Colonic mucosa (tissue), 4 donors: Measurements from ENCODE around the gene NCOA3. TPM values are rescaled to one million over a fixed set of nuclear protein-coding genes. Genes with fewer than 3 reads are reported as not detected.
"Not testable (repeated sequence)": the region's sequence is repeated elsewhere in the genome, so short reads cannot be mapped to it uniquely, and the experiment has no call there.

Experiments
- DNase-seq: peaks from one replicate; pipeline ENCODE4 v3.0.0-alpha.2; 2020
- H3K27ac ChIP-seq: fragments of 200-600 bp; one replicate; pipeline ENCODE4 v1.8.0; 2021
- H3K27me3 ChIP-seq: fragments of 200-600 bp; one replicate; pipeline ENCODE4 v1.8.0; 2021
- H3K36me3 ChIP-seq: fragments of 200-600 bp; one replicate; pipeline ENCODE4 v1.8.0; 2021
- H3K4me1 ChIP-seq: fragments of 200-600 bp; one replicate; pipeline ENCODE4 v1.8.0; 2021; ENCODE audit warnings: mild to moderate bottlenecking
- H3K4me3 ChIP-seq: fragments of 200-600 bp; one replicate; pipeline ENCODE4 v1.8.0; 2021
- H3K9ac ChIP-seq, 2 donors: one replicate each; pipeline ENCODE4 v1.7.0; 2013; ENCODE audit warnings: control low read depth in 2 of 2, low read depth in 2 of 2, low read length in 2 of 2
- H3K9me3 ChIP-seq: fragments of 200-600 bp; one replicate; pipeline ENCODE4 v1.8.0; 2021
- CTCF ChIP-seq: fragments of 200-600 bp; IDR thresholded peaks from one replicate; pipeline ENCODE4 v1.8.0; 2022; ENCODE audit warnings: antibody characterized with exemption, mild to moderate bottlenecking
- intact Hi-C: fragments of 100-400 bp; cut with DNase I; formaldehyde crosslinking; loops from one replicate; pipeline ENCODE4 v1.14.1; 2022
- total RNA-seq, 2 donors: library from RNA; stranded (reverse); fragmentation: NEBNext Ultra II Directional in 1 of 2; extraction: Animal tissue kit (Norgen Biotek cat#: 25700) in 1 of 2; gene quantifications; one replicate each; pipeline ENCODE4 v1.2.1, GENCODE V29; 2021
- donor health status: healthy.
- donor health status: DM: no; HTN: no; CAD: no.
- donor health status: DM: no; HTN: no; CAD: no.

The NCOA3 gene
- total RNA-seq, 2 donors from 2014 or later: 17.1 to 24.2 TPM

DNA sequence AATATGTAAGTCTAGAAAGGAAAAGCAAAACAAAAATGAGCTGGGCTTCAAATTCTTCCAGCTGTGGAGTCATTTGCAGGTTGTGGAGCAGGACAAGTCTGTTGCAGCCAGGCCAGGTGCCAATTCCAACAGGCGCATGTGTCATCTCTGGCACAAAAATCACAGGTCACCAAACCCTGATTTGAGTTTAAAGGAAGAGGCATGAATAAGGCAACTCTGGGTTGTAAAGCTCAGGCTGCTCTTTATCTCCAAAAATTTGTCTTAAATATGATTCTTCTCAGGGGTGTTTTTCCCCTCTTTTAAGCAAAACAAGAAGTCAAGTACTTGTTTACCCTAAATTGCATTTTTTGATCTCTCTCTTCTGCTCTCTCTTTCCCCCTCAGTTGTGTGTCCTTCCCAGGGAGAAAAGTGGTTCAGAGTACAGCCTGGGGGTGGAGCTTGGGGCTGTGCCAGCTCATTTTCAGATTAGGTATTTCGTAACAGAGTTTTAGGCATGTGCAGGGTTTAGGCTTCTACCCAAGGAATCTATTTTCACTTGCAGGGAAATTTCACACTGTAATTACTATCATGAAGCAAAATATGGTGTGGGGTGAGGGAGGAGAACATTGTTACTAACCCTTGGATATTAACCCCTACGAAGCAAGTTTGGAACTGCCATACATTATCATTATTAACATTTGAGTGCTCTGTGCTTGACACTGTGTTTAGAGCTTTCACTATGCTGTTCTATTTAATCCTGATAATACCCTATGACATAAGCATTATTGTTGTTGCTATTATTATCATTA lies 8.3 kb upstream of the NCOA3 start:
- no peaks in the 10 kb centered on the region for H3K27me3 ChIP-seq
- TF ChIP-seq CTCF: no peak
- H3K9ac ChIP-seq: peak overlapping the region in 1 of 2 donors; percentile 51
- H3K36me3 ChIP-seq: no peaks in the 10 kb centered on the region
- DNase-seq: peak; percentile 94
- intact Hi-C loops: no loop called here
- no peaks in the 10 kb centered on the region for H3K9me3 ChIP-seq
- H3K4me3 ChIP-seq: no peak overlapping the region
- H3K27ac ChIP-seq: peak overlapping the region; percentile 57
- H3K4me1 ChIP-seq: peaks cover 14% of the 10 kb centered on the region

DNA sequence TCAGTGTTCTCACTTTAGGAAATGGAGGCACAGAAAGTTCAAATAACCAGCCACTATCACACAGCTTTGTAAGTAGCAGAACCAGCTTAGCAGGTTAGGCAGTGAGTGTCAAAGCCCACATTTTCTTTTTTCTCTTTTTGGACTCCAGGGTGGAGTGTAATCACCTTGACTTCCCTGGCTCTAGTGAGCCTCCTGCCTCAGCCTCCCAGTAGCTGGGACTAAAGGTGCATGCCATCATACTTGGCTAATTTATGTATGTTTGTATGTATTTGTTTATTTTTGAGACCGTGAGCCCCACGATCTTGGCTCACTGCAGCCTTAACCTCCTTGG lies 7.8 kb upstream of the NCOA3 start:
- TF ChIP-seq CTCF: no peak
- Histone ChIP-seq H3K36me3 (no peaks in the 10 kb centered on the region), H3K27me3 (no peaks in the 10 kb centered on the region), H3K4me3 (no peak overlapping the region), H3K9me3 (no peaks in the 10 kb centered on the region), H3K9ac (peak overlapping the region in 1 of 2 donors; percentile 3), H3K27ac (peak overlapping the region; percentile 57), H3K4me1 (peaks cover 14% of the 10 kb centered on the region)
- intact Hi-C loops: no loop called here
- DNase-seq: peak; percentile 61

- DNase-seq, H3K27ac ChIP-seq, H3K9ac ChIP-seq, intact Hi-C loops, H3K9me3 ChIP-seq, H3K4me3 ChIP-seq, H3K27me3 ChIP-seq, H3K36me3 ChIP-seq: not testable (repeated sequence)
- H3K4me1 ChIP-seq: peaks cover 14% of the 10 kb centered on the region
Measured at GRCh38 chr20:47494606-47495005, 7.1 kb upstream of the NCOA3 start.

- no peaks in the 10 kb centered on the region for H3K9me3 ChIP-seq
- intact Hi-C loops: no loop called here
- H3K27me3 ChIP-seq: no peaks in the 10 kb centered on the region
- no peak overlapping the region for H3K4me3 ChIP-seq
- no peak for DNase-seq
- H3K4me1 ChIP-seq: peaks cover 14% of the 10 kb centered on the region
- no peak overlapping the region for H3K27ac ChIP-seq
- no peaks in the 10 kb centered on the region for H3K36me3 ChIP-seq
- H3K9ac ChIP-seq: no peak overlapping the region
- TF ChIP-seq CTCF: no peak
Measured at GRCh38 chr20:47496118-47496517, 5.6 kb upstream of the NCOA3 start.

- no peaks in the 10 kb centered on the region for H3K9me3 ChIP-seq
- no peak overlapping the region for H3K9ac ChIP-seq
- H3K27me3 ChIP-seq: no peaks in the 10 kb centered on the region
- no peak for TF ChIP-seq CTCF
- intact Hi-C loops: no loop called here
- no peaks in the 10 kb centered on the region for H3K36me3 ChIP-seq
- H3K4me1 ChIP-seq: peaks cover 4% of the 10 kb centered on the region
- no peak overlapping the region for H3K4me3 ChIP-seq
- no peak overlapping the region for H3K27ac ChIP-seq
- no peak for DNase-seq
Measured at GRCh38 chr20:47498606-47499005, 3.1 kb upstream of the NCOA3 start.

DNA sequence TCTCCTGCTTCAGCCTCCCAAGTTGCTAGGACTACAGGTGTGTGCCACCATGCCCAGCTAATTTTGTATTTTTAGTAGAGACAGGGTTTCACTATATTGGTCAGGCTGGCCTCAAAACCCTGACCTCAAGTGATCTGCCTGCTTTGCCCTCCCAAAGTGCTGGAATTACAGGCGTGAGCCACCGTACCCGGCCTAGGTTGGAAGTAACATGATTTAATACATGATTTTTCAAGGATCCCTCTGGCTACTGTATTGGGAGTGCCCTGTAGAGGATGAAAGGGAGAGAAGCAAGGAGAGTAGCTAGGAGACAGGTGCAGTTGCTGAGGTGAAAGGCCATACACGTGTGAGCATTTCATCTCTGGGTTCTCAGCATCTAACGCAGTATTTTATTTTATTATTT lies 2.6 kb upstream of the NCOA3 start:
- H3K9me3 ChIP-seq: no peaks in the 10 kb centered on the region
- intact Hi-C loops: no loop called here
- TF ChIP-seq CTCF: no peak
- DNase-seq: no peak
- no peaks in the 10 kb centered on the region for H3K4me1 ChIP-seq
- no peak overlapping the region for H3K27ac ChIP-seq
- no peak overlapping the region for H3K9ac ChIP-seq
- no peaks in the 10 kb centered on the region for H3K27me3 ChIP-seq
- H3K36me3 ChIP-seq: no peaks in the 10 kb centered on the region
- no peak overlapping the region for H3K4me3 ChIP-seq

- not testable (repeated sequence) for H3K36me3 ChIP-seq, H3K9me3 ChIP-seq, H3K4me3 ChIP-seq, H3K27ac ChIP-seq, H3K27me3 ChIP-seq, H3K4me1 ChIP-seq, DNase-seq, H3K9ac ChIP-seq
- intact Hi-C loops: loop anchor here (10.0 kb wide), 2 partner anchors 75 to 125 kb away; no protein-coding TSS in a partner anchor
Measured at GRCh38 chr20:47500082-47500481, 1.6 kb upstream of the NCOA3 start.
